WI38 (cell line): ENCODE data around the gene PIK3R3.

Experiments used
- H3K4me3 ChIP-seq: 2 replicates; pipeline ENCODE4 v1.5.1; 2011; ENCODE audit warnings: low read depth, mild to moderate bottlenecking, control low read depth, low read length
- TF ChIP-seq, protein P1 (sequence below): IDR thresholded peaks from 2 replicates; pipeline ENCODE4 v1.5.1; 2012; ENCODE audit warnings: low read depth, mild to moderate bottlenecking, control low read depth, low read length

PIK3R3 gene

DNA sequence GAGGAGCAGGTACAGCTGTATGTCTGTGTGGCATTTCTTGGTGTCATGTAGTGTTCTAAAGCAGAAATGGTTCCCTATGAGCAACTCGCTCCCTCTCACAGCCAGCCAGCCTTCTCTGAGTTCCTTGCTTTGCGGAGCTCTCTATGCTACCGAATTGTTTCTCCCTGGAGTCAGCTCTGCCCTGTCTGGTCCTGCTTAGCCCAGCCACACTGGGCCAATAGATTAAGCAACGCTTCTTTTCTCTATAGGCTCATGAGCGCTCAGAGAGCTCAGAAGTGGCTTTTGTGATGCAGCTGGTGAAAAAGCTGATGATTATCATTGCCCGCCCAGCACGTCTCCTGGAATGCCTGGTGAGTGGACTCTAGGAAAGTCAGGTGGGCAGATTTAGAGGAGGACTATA lies 113.1 kb downstream of the PIK3R3 start:
- TF ChIP-seq, protein P1, sequence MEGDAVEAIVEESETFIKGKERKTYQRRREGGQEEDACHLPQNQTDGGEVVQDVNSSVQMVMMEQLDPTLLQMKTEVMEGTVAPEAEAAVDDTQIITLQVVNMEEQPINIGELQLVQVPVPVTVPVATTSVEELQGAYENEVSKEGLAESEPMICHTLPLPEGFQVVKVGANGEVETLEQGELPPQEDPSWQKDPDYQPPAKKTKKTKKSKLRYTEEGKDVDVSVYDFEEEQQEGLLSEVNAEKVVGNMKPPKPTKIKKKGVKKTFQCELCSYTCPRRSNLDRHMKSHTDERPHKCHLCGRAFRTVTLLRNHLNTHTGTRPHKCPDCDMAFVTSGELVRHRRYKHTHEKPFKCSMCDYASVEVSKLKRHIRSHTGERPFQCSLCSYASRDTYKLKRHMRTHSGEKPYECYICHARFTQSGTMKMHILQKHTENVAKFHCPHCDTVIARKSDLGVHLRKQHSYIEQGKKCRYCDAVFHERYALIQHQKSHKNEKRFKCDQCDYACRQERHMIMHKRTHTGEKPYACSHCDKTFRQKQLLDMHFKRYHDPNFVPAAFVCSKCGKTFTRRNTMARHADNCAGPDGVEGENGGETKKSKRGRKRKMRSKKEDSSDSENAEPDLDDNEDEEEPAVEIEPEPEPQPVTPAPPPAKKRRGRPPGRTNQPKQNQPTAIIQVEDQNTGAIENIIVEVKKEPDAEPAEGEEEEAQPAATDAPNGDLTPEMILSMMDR, result no peak
- no peak overlapping the region for H3K4me3 ChIP-seq

DNA sequence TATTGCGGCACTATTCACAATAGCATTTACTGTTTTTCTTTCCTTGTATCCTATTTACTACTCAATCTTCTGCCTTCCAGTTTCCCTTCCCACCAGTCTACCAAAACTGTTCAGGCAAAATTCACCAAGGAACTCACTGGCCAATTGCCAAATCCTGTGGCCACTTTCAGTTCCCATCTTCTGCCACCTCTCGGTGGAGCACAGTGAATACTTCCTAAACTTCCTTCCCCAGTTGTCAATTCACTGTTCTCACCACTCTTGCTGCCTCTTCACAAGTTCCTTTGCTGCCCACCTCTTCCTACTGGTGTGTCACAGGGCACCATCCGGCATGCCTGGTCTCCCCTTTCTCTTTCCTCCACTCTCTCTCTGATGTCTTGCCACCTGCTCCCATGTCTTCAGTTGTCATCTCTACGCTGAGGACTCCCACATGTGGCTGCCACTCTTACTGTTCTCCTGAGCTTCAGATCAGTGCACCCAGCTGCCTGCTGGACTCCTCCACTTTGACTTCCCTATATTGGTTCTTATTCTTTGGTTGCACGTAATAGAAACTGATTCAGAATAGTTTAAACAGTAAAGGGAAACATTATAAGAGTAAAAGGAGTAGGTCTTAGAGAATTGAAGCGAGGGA lies 114.4 kb downstream of the PIK3R3 start:
- TF ChIP-seq, protein P1, result no peak
- no peak overlapping the region for H3K4me3 ChIP-seq

DNA sequence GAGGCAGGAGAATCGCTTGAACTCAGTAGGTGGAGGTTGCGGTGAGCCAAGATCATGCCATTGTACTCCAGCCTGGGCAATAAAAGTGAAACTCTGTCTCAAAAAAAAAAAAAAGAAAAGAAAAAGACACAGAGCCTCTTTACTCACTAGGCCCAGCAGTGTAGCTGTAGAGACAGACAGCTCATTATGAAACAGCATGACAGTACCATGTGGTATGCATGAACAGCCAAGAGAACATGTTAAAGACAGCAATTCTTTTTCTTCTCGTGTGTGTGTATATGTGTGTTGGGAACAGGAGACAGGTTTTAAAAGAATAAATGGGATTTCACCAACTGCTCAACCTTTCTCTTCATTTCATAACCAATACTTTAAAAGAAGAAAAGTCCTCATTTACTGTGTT lies 118.8 kb downstream of the PIK3R3 start:
- no peak overlapping the region for H3K4me3 ChIP-seq
- TF ChIP-seq, protein P1, result no peak

DNA sequence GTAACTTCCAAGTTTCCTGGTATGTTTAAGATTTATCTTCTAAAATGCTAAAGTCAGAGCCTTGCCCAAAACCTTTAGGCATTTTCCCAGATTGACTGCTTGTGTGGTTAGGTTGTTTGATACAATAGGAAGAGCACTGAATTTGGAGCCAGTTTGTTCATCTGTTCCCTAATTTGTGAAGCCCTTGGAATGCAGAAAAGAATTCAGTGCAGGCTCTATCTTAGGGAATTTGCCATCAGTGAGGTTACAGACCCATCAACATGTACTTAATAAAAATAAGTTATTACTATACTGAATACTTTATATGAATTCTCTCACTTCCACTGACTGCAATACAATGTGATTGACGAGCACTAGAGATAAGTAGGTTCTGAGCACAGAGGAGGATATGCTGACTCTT lies 120.2 kb downstream of the PIK3R3 start:
- H3K4me3 ChIP-seq, result no peak overlapping the region
- TF ChIP-seq, protein P1, result no peak

DNA sequence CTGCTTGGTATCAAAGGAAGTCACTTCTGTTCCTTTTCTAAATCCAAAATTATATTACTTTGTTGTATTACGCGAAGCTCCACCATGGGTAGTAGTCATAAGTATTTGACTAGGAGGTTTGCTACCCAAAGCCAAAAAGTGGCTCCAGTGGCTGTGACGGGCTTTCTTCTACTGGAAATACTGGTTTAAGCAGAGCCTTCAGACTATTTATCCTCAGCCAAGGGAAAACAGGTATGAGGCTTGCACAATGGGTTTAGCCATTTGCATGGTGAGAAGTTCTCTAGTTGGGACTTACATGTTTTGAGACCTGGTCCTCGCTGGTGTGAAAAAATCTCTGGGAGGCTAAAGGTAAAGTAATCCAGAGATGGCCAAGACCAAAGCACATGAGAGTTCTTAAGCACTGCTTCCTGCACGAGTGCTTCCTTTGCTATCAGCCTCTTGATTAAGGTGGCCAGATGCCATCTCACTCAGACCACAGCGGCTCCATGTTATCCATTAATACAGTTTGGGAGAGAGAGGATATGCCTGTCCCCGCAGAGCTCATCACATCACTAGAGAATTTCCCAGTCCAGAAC lies 121.2 kb downstream of the PIK3R3 start:
- TF ChIP-seq, protein P1, result no peak
- H3K4me3 ChIP-seq, result no peak overlapping the region

DNA sequence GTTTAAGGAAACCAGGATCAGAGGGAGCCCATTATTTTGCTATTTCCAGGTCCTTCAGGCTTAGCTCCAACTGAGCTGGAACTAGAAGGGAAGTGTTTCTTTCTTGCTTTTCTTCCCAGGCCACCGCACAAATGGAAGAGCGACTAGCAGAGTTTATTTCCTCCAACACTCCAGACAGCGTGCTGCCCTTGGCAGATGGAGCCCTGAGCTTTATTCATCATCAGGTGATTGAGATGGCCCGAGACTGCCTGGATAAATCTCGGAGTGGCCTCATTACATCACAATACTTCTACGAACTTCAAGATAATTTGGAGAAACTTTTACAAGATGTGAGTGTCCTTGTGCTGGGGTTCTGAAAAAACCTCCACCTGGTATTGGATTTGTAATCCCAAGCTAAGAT lies 121.8 kb downstream of the PIK3R3 start:
- no peak overlapping the region for H3K4me3 ChIP-seq
- TF ChIP-seq, protein P1, result no peak

DNA sequence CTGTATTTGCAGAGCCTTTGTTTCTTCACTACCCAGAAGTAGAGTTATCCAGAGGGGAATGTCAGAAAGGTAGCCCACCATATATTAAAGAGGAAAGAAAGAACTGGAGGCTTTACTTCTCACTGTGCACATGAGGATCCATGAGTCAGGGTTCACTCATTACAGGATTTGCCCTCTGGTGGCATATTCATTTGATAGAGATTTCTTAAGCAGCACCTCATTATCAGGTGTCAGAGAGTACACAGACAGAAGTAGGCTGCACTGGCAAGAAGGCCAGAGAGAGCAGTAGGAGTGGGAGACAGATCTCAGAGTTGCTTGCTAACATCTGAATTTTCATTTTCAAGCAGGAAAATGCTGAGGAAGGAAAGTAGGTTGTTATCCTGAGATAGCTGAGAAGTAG lies 123.8 kb downstream of the PIK3R3 start:
- H3K4me3 ChIP-seq, result no peak overlapping the region
- TF ChIP-seq, protein P1, result no peak
